Kidney epithelial cell (primary cell): ENCODE measurements around the gene WDR83. TPM values are rescaled to one million over a fixed set of nuclear protein-coding genes. Genes with fewer than 3 reads are reported as not detected.
A peak's percentile ranks its signal among the peaks of the same experiment; 100 is the strongest.

Experiments
- DNase-seq: peaks from one replicate; pipeline ENCODE4 v3.0.0-alpha.2; 2010; ENCODE audit warnings: low read depth
- H3K27me3 ChIP-seq: 2 replicates; pipeline ENCODE4 v1.6.0; 2011; ENCODE audit warnings: low read length; ENCODE audit not compliant: control insufficient read depth, insufficient read depth
- H3K36me3 ChIP-seq: 2 replicates; pipeline ENCODE4 v1.5.1; 2011; ENCODE audit warnings: low read length; ENCODE audit not compliant: control insufficient read depth, insufficient read depth
- H3K4me3 ChIP-seq: 2 replicates; pipeline ENCODE4 v1.5.1; 2011; ENCODE audit warnings: low read depth, mild to moderate bottlenecking, control low read depth, low read length
- total RNA-seq: library from RNA; depleted of rRNA; stranded (reverse); fragments of >200 nt; gene quantifications from 2 replicates; pipeline ENCODE4 v1.2.3, GENCODE V29; 2015
- TF ChIP-seq, protein P1 (sequence below): IDR thresholded peaks from 2 replicates; pipeline ENCODE4 v1.5.1; 2011; ENCODE audit warnings: mild to moderate bottlenecking, moderate library complexity, low read length, control low read depth, inconsistent platforms; ENCODE audit not compliant: insufficient read depth, poor library complexity, severe bottlenecking

The WDR83 gene
- total RNA-seq, 1 donor from 2014 or later = 15.7 TPM

DNA sequence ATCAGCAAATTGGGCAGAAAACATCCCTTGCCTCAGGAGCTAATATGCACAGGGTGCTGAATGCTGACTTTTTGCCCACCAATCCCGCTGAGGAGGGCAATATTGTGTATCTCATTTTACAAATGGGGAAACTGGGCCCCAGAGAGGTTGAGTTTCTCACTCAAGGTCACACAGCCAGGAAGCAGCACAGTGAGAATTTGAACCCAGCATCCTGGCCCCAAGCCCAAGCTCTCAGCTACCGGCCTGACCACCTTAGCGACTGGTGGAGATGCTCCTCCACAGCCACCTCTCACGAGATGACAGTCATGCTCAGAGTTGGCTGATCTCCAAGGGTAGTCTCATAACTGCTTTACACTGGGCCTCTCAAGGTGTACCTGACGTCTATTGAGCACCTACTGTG lies 26.4 kb downstream of the WDR83 start:
- TF ChIP-seq, protein P1, sequence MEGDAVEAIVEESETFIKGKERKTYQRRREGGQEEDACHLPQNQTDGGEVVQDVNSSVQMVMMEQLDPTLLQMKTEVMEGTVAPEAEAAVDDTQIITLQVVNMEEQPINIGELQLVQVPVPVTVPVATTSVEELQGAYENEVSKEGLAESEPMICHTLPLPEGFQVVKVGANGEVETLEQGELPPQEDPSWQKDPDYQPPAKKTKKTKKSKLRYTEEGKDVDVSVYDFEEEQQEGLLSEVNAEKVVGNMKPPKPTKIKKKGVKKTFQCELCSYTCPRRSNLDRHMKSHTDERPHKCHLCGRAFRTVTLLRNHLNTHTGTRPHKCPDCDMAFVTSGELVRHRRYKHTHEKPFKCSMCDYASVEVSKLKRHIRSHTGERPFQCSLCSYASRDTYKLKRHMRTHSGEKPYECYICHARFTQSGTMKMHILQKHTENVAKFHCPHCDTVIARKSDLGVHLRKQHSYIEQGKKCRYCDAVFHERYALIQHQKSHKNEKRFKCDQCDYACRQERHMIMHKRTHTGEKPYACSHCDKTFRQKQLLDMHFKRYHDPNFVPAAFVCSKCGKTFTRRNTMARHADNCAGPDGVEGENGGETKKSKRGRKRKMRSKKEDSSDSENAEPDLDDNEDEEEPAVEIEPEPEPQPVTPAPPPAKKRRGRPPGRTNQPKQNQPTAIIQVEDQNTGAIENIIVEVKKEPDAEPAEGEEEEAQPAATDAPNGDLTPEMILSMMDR = no peak
- no peaks in the 10 kb centered on the region for H3K36me3 ChIP-seq
- DNase-seq = no peak
- no peak overlapping the region for H3K4me3 ChIP-seq
- no peaks in the 10 kb centered on the region for H3K27me3 ChIP-seq

GRCh38 chr19:12694641-12695040 lies 28.0 kb downstream of the WDR83 start:
- no peaks in the 10 kb centered on the region for H3K27me3 ChIP-seq

DNA sequence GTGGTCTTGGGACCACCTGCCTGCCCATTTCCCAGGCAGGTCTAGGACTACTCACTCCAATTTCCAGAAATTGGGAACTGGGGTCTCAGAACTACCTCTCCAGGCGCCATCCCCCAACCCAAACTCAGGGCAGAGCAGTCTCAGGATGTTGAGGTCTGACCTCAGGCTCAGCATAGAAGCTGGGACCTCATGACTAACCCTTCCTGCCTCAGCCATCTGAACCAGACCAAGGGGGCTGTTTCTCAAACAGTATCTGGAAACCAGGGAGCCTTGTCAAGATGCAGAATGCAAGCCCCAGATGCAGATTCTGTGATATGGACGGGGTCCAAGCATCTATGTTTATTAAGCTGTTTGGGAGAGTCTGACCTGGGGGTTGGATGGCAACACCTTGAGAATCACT lies 28.5 kb downstream of the WDR83 start:
- Histone ChIP-seq H3K4me3 (no peak overlapping the region), H3K27me3 (no peaks in the 10 kb centered on the region), H3K36me3 (no peaks in the 10 kb centered on the region)
- no peak for DNase-seq
- TF ChIP-seq, protein P1 = no peak

More at GRCh38 chr19:12694641-12695040, 28.0 kb downstream of the WDR83 start:
- no peak for DNase-seq
- H3K36me3 ChIP-seq = no peaks in the 10 kb centered on the region
- no peak overlapping the region for H3K4me3 ChIP-seq
- TF ChIP-seq, protein P1 = no peak

DNA sequence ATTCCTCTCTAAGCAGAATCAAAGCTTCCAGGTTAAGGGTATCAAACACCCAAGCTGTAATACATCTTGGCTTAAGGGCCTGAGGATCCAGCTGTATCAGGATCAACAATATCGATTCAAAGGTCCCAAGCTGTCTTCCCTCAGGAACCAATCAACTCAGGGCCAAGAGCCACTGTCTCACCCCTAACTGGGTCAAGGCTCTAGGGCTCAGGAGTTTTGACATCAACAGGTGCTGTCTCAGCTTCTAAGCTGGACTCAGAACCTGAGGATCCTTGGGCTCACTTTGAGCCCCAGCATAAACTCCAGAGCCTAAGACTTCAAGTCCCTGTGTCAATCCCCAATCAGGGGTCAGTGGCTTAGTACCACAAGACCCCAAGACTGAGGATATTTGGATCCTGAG lies 28.9 kb downstream of the WDR83 start:
- no peaks in the 10 kb centered on the region for H3K36me3 ChIP-seq
- TF ChIP-seq, protein P1 = no peak
- DNase-seq = no peak

GRCh38 chr19:12695997-12696365 lies 29.4 kb downstream of the WDR83 start:
- DNase-seq = no peak
- H3K36me3 ChIP-seq = no peaks in the 10 kb centered on the region
- peak overlapping the region; percentile 95 for H3K4me3 ChIP-seq
- no peaks in the 10 kb centered on the region for H3K27me3 ChIP-seq
- TF ChIP-seq, protein P1 = no peak

More for the DNA sequence above, 28.9 kb downstream of the WDR83 start:
- H3K4me3 ChIP-seq = peak overlapping the region; percentile 95
- no peaks in the 10 kb centered on the region for H3K27me3 ChIP-seq
